GM23338 (cell line): ENCODE measurements around the gene ARL14. TPM values are rescaled to one million over a fixed set of nuclear protein-coding genes. Genes with fewer than 3 reads are reported as not detected.

ENCODE experiments used
- ATAC-seq: fragments of 200-7000 bp; cut with Tn5 transposase; 3 replicates; pipeline ENCODE4 v1.9.1; 2020
- DNase-seq: peaks from one replicate; pipeline ENCODE4 v3.0.0-alpha.2; 2015; ENCODE audit warnings: low spot score
- H2AFZ ChIP-seq: fragments of 200-600 bp; sonication (generic); 2 replicates; pipeline ENCODE4 v1.8.0; 2016; ENCODE audit warnings: antibody characterized with exemption, mild to moderate bottlenecking, moderate library complexity
- H3F3A ChIP-seq: fragments of 200-600 bp; sonication (generic); replicated peaks from 2 replicates; pipeline ENCODE4 v1.8.0; 2017; ENCODE audit warnings: antibody characterized with exemption, mixed run types, low read depth
- H3K27ac ChIP-seq: fragments of 200-600 bp; sonication (generic); 2 replicates; pipeline ENCODE4 v1.6.1; 2016; ENCODE audit warnings: low read depth
- H3K27me3 ChIP-seq: fragments of 200-600 bp; sonication (generic); 2 replicates; pipeline ENCODE4 v1.8.0; 2016; ENCODE audit warnings: mild to moderate bottlenecking, mixed run types, moderate library complexity; ENCODE audit not compliant: insufficient read depth
- H3K36me3 ChIP-seq: fragments of 200-600 bp; sonication (generic); 2 replicates; pipeline ENCODE4 v1.8.0; 2016; ENCODE audit warnings: mild to moderate bottlenecking; ENCODE audit not compliant: insufficient read depth
- H3K4me1 ChIP-seq: fragments of 200-600 bp; sonication (generic); 2 replicates; pipeline ENCODE4 v1.8.0; 2016; ENCODE audit warnings: mild to moderate bottlenecking, moderate library complexity; ENCODE audit not compliant: insufficient read depth
- H3K4me2 ChIP-seq: fragments of 200-600 bp; sonication (generic); 2 replicates; pipeline ENCODE4 v1.7.1; 2017; ENCODE audit warnings: mixed run types
- H3K4me3 ChIP-seq: fragments of 200-600 bp; sonication (generic); 2 replicates; pipeline ENCODE4 v1.6.1; 2016; ENCODE audit warnings: mixed run types
- H3K79me2 ChIP-seq: fragments of 200-600 bp; sonication (generic); replicated peaks from 2 replicates; pipeline ENCODE4 v1.8.0; 2017; ENCODE audit warnings: mild to moderate bottlenecking; ENCODE audit not compliant: insufficient read depth
- H3K9me2 ChIP-seq: fragments of 200-600 bp; sonication (generic); 2 replicates; pipeline ENCODE4 v1.8.0; 2017; ENCODE audit not compliant: insufficient read depth
- H4K20me1 ChIP-seq: fragments of 200-600 bp; sonication (generic); replicated peaks from 2 replicates; pipeline ENCODE4 v1.8.0; 2017; ENCODE audit warnings: mild to moderate bottlenecking; ENCODE audit not compliant: insufficient read depth
- H3K27ac Mint-ChIP-seq: 2 replicates; pipeline ENCODE4 v1.8.0; 2020; ENCODE audit warnings: inconsistent platforms, mild to moderate bottlenecking, moderate library complexity, mixed read lengths
- H3K27me3 Mint-ChIP-seq: 3 replicates; pipeline ENCODE4 v1.8.0; 2022; ENCODE audit warnings: low read depth, mild to moderate bottlenecking, moderate library complexity, mixed read lengths, inconsistent platforms; ENCODE audit not compliant: insufficient read depth, poor library complexity
- H3K36me3 Mint-ChIP-seq: 3 replicates; pipeline ENCODE4 v1.8.0; 2021; ENCODE audit warnings: low read depth, mild to moderate bottlenecking, inconsistent platforms, moderate library complexity, mixed read lengths
- H3K4me1 Mint-ChIP-seq: 3 replicates; pipeline ENCODE4 v1.8.0; 2020; ENCODE audit warnings: mild to moderate bottlenecking, inconsistent platforms, mixed read lengths
- H3K4me3 Mint-ChIP-seq: 3 replicates; pipeline ENCODE4 v1.8.0; 2021; ENCODE audit warnings: moderate library complexity, mild to moderate bottlenecking, inconsistent platforms, mixed read lengths
- H3K9me3 Mint-ChIP-seq: 3 replicates; pipeline ENCODE4 v1.8.0; 2020; ENCODE audit warnings: moderate library complexity, mild to moderate bottlenecking, inconsistent platforms, mixed read lengths
- CREB1 ChIP-seq: fragments of 250-450 bp; sonication (Bioruptor Pico); IDR thresholded peaks from 2 replicates; pipeline ENCODE4 v1.5.0; 2020; ENCODE audit warnings: low read depth, mild to moderate bottlenecking, moderate library complexity
- EZH2 ChIP-seq: fragments of 200-600 bp; sonication (generic); IDR thresholded peaks from one replicate; pipeline ENCODE4 v1.8.0; 2017; ENCODE audit warnings: antibody characterized with exemption, mild to moderate bottlenecking, low read depth; ENCODE audit not compliant: unreplicated experiment
- EZH2phosphoT487 ChIP-seq: fragments of 200-600 bp; sonication (generic); IDR thresholded peaks from one replicate; pipeline ENCODE4 v1.8.1; 2018; ENCODE audit warnings: antibody characterized with exemption; ENCODE audit not compliant: unreplicated experiment
- JUNB ChIP-seq: IDR thresholded peaks from one replicate; pipeline ENCODE4 v1.6.1; 2016; ENCODE audit warnings: antibody characterized with exemption; ENCODE audit not compliant: unreplicated experiment
- NANOG ChIP-seq: IDR thresholded peaks from 2 replicates; pipeline ENCODE4 v1.6.1; 2016; ENCODE audit warnings: antibody characterized with exemption, borderline replicate concordance
- POLR2AphosphoS5 ChIP-seq: IDR thresholded peaks from 2 replicates; pipeline ENCODE4 v1.6.1; 2016; ENCODE audit warnings: antibody characterized with exemption, low read depth
- STAT1 ChIP-seq: IDR thresholded peaks from one replicate; pipeline ENCODE4 v1.6.1; 2016; ENCODE audit warnings: antibody characterized with exemption; ENCODE audit not compliant: unreplicated experiment
- ZNF114 ChIP-seq: fragments of 250-450 bp; sonication (Bioruptor Pico); IDR thresholded peaks from 2 replicates; pipeline ENCODE4 v1.5.0; 2020; ENCODE audit warnings: mild to moderate bottlenecking, moderate library complexity
- ZNF331 ChIP-seq: fragments of 250-450 bp; sonication (Bioruptor Pico); IDR thresholded peaks from 2 replicates; pipeline ENCODE4 v1.5.0; 2020; ENCODE audit warnings: low read depth, mild to moderate bottlenecking, moderate library complexity
- polyA plus RNA-seq: library from polyadenylated mRNA; unstranded; fragments of >200 nt; fragmentation: Nextera tagmentation; extraction: Ambion mirVana; gene quantifications from 2 replicates; pipeline ENCODE4 v1.2.1, GENCODE V29; 2016
- total RNA-seq: library from RNA; depleted of rRNA; stranded (reverse); fragments of >200 nt; shearing (Covaris generic); gene quantifications from 2 replicates; pipeline ENCODE4 v1.2.3, GENCODE V29; 2014
- TF ChIP-seq, protein P1 (sequence below), 2 experiments: fragments of 200-600 bp in 1 of 2; sonication (generic) in 1 of 2; conservative IDR thresholded peaks; 2 replicates each; pipeline versions ENCODE4 v1.5.1 to v1.6.1; 2016 to 2017; ENCODE audit warnings: antibody characterized with exemption in 2 of 2, low read depth in 2 of 2, mild to moderate bottlenecking in 2 of 2, moderate library complexity in 1 of 2
- TF ChIP-seq, protein P2 (sequence below): IDR thresholded peaks from one replicate; pipeline ENCODE4 v1.6.1; 2018; ENCODE audit warnings: antibody characterized with exemption; ENCODE audit not compliant: unreplicated experiment
- TF ChIP-seq, protein P3 (sequence below): IDR thresholded peaks from 2 replicates; pipeline ENCODE4 v1.6.1; 2016; ENCODE audit warnings: antibody characterized with exemption
- TF ChIP-seq, protein P4 (sequence below): fragments of 250-450 bp; sonication (Bioruptor Pico); IDR thresholded peaks from 2 replicates; pipeline ENCODE4 v1.5.0; 2020; ENCODE audit warnings: mild to moderate bottlenecking, moderate library complexity

Gene ARL14
- total and polyA plus RNA-seq, 2 experiments from 2014 or later: not detected

DNA sequence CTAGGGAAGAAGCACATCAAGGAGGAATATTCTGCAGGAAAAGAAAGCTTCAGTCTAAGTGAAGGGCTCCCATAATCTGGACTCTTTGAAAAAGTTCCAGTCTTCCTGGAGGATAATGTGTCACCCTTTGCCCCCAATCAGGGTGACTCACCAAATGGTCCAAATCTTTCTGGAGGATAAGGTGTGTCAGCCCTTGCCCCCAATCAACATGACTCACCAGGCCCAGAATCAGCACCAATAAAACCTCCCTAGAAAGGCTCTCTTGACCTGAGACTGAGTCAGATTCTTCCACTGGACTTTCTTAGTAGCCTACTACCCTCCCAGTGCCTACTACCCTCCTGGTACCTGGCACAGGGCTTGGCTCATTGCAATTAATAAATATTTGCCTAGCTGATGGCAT lies 9.5 kb upstream of the ARL14 start:
- DNase-seq: no peak
- H3K79me2 ChIP-seq: no peaks in the 10 kb centered on the region
- H3K4me3 ChIP-seq: no peak overlapping the region
- H4K20me1 ChIP-seq: no peaks in the 10 kb centered on the region
- H3K9me2 ChIP-seq: peaks cover 3% of the 10 kb centered on the region; the same call in 1 of the 2 replicates
- no peaks in the 10 kb centered on the region for H3K27me3 ChIP-seq
- H3K4me3 Mint-ChIP-seq: no peak overlapping the region
- TF ChIP-seq ZNF331 (CRISPR knock-in tag) (no peak), CREB1 (CRISPR knock-in tag) (no peak), EZH2 (no peak), ZNF114 (CRISPR knock-in tag) (no peak), STAT1 (no peak), JUNB (no peak), NANOG (no peak), EZH2phosphoT487 (no peak), POLR2AphosphoS5 (no peak)
- TF ChIP-seq, protein P1, sequence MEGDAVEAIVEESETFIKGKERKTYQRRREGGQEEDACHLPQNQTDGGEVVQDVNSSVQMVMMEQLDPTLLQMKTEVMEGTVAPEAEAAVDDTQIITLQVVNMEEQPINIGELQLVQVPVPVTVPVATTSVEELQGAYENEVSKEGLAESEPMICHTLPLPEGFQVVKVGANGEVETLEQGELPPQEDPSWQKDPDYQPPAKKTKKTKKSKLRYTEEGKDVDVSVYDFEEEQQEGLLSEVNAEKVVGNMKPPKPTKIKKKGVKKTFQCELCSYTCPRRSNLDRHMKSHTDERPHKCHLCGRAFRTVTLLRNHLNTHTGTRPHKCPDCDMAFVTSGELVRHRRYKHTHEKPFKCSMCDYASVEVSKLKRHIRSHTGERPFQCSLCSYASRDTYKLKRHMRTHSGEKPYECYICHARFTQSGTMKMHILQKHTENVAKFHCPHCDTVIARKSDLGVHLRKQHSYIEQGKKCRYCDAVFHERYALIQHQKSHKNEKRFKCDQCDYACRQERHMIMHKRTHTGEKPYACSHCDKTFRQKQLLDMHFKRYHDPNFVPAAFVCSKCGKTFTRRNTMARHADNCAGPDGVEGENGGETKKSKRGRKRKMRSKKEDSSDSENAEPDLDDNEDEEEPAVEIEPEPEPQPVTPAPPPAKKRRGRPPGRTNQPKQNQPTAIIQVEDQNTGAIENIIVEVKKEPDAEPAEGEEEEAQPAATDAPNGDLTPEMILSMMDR (conservative IDR thresholded peaks at IDR 0.05; ENCODE audit: low read depth in 2 of 2): no peak
- TF ChIP-seq, protein P2, sequence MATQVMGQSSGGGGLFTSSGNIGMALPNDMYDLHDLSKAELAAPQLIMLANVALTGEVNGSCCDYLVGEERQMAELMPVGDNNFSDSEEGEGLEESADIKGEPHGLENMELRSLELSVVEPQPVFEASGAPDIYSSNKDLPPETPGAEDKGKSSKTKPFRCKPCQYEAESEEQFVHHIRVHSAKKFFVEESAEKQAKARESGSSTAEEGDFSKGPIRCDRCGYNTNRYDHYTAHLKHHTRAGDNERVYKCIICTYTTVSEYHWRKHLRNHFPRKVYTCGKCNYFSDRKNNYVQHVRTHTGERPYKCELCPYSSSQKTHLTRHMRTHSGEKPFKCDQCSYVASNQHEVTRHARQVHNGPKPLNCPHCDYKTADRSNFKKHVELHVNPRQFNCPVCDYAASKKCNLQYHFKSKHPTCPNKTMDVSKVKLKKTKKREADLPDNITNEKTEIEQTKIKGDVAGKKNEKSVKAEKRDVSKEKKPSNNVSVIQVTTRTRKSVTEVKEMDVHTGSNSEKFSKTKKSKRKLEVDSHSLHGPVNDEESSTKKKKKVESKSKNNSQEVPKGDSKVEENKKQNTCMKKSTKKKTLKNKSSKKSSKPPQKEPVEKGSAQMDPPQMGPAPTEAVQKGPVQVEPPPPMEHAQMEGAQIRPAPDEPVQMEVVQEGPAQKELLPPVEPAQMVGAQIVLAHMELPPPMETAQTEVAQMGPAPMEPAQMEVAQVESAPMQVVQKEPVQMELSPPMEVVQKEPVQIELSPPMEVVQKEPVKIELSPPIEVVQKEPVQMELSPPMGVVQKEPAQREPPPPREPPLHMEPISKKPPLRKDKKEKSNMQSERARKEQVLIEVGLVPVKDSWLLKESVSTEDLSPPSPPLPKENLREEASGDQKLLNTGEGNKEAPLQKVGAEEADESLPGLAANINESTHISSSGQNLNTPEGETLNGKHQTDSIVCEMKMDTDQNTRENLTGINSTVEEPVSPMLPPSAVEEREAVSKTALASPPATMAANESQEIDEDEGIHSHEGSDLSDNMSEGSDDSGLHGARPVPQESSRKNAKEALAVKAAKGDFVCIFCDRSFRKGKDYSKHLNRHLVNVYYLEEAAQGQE: no peak
- TF ChIP-seq, protein P3, sequence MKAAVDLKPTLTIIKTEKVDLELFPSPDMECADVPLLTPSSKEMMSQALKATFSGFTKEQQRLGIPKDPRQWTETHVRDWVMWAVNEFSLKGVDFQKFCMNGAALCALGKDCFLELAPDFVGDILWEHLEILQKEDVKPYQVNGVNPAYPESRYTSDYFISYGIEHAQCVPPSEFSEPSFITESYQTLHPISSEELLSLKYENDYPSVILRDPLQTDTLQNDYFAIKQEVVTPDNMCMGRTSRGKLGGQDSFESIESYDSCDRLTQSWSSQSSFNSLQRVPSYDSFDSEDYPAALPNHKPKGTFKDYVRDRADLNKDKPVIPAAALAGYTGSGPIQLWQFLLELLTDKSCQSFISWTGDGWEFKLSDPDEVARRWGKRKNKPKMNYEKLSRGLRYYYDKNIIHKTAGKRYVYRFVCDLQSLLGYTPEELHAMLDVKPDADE: no peak
- TF ChIP-seq, protein P4, sequence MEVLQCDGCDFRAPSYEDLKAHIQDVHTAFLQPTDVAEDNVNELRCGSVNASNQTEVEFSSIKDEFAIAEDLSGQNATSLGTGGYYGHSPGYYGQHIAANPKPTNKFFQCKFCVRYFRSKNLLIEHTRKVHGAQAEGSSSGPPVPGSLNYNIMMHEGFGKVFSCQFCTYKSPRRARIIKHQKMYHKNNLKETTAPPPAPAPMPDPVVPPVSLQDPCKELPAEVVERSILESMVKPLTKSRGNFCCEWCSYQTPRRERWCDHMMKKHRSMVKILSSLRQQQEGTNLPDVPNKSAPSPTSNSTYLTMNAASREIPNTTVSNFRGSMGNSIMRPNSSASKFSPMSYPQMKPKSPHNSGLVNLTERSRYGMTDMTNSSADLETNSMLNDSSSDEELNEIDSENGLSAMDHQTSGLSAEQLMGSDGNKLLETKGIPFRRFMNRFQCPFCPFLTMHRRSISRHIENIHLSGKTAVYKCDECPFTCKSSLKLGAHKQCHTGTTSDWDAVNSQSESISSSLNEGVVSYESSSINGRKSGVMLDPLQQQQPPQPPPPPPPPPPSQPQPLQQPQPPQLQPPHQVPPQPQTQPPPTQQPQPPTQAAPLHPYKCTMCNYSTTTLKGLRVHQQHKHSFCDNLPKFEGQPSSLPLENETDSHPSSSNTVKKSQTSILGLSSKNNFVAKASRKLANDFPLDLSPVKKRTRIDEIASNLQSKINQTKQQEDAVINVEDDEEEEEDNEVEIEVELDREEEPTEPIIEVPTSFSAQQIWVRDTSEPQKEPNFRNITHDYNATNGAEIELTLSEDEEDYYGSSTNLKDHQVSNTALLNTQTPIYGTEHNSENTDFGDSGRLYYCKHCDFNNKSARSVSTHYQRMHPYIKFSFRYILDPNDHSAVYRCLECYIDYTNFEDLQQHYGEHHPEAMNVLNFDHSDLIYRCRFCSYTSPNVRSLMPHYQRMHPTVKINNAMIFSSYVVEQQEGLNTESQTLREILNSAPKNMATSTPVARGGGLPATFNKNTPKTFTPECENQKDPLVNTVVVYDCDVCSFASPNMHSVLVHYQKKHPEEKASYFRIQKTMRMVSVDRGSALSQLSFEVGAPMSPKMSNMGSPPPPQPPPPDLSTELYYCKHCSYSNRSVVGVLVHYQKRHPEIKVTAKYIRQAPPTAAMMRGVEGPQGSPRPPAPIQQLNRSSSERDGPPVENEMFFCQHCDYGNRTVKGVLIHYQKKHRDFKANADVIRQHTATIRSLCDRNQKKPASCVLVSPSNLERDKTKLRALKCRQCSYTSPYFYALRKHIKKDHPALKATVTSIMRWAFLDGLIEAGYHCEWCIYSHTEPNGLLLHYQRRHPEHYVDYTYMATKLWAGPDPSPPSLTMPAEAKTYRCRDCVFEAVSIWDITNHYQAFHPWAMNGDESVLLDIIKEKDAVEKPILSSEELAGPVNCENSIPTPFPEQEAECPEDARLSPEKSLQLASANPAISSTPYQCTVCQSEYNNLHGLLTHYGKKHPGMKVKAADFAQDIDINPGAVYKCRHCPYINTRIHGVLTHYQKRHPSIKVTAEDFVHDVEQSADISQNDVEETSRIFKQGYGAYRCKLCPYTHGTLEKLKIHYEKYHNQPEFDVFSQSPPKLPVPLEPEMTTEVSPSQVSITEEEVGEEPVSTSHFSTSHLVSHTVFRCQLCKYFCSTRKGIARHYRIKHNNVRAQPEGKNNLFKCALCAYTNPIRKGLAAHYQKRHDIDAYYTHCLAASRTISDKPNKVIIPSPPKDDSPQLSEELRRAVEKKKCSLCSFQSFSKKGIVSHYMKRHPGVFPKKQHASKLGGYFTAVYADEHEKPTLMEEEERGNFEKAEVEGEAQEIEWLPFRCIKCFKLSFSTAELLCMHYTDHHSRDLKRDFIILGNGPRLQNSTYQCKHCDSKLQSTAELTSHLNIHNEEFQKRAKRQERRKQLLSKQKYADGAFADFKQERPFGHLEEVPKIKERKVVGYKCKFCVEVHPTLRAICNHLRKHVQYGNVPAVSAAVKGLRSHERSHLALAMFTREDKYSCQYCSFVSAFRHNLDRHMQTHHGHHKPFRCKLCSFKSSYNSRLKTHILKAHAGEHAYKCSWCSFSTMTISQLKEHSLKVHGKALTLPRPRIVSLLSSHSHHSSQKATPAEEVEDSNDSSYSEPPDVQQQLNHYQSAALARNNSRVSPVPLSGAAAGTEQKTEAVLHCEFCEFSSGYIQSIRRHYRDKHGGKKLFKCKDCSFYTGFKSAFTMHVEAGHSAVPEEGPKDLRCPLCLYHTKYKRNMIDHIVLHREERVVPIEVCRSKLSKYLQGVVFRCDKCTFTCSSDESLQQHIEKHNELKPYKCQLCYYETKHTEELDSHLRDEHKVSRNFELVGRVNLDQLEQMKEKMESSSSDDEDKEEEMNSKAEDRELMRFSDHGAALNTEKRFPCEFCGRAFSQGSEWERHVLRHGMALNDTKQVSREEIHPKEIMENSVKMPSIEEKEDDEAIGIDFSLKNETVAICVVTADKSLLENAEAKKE (CRISPR knock-in tag): no peak
- no peaks in the 10 kb centered on the region for H3K27me3 Mint-ChIP-seq
- no peak overlapping the region for H2AFZ ChIP-seq
- H3K9me3 Mint-ChIP-seq: no peaks in the 10 kb centered on the region
- H3K27ac Mint-ChIP-seq: no peak overlapping the region
- no peaks in the 10 kb centered on the region for H3K36me3 Mint-ChIP-seq
- H3K4me1 ChIP-seq: no peaks in the 10 kb centered on the region
- no peak for ATAC-seq
- no peak overlapping the region for H3K27ac ChIP-seq
- H3K4me2 ChIP-seq: no peak overlapping the region
- H3K4me1 Mint-ChIP-seq: peaks cover 9% of the 10 kb centered on the region
- no peaks in the 10 kb centered on the region for H3K36me3 ChIP-seq
- no peaks in the 10 kb centered on the region for H3F3A ChIP-seq
